ENCODE data around the gene PFKL.

The PFKL gene

DNA sequence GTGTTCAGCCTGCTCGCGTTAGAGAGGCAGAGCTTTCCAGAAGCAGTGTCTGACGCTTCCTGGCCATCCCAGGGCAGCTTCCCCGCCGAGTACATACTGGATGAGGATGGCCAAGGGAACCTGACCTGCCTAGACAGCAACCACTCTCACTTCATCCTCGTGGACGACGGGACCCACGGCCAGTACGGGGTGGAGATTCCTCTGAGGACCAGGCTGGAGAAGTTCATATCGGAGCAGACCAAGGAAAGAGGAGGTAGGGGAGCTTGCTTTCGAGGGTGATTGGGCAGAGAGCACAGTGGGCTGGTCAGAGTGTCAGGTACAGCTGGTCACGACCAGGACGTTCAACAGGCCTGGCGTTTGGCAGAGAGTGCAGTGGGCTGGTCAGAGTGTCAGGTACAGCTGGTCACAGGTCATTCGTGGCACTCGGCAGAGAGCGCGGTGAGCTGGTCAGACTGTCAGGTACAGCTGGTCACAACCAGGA is 75.9 kb downstream of the PFKL start:
- Histone ChIP-seq H3K14ac (ENCODE audit: low read length in 2 of 2) (no peak overlapping the region), H3K27me3 (ENCODE audit: control insufficient read depth in 1 of 2, insufficient read depth in 1 of 2, low read length in 2 of 2) (peaks cover 0 to 33% of the 10 kb centered on the region in 2 experiments)
- no peak for DNase-seq

DNA sequence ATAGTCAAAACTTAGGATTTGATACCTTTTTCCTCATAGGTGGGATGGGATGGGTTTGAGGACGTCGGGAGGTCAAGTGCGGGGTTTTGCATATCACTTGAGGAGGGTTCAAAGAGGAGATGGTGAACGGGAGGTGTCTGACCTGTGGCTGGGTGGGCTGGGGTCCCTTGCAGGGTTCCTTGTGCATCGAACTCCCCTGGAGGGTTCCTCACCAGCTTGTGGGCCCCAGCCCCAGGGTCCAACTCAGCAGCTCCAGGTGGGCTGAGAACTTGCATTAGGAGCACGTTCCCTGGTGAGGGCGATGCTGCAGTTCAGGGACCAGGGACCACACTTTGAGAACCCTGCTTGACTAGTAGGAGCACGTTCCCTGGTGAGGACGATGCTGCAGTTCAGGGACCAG is 76.8 kb downstream of the PFKL start:
- H4K91ac ChIP-seq (ENCODE audit: low read length): no peak overlapping the region
- H2AK5ac ChIP-seq (ENCODE audit: low read length, severe bottlenecking): no peak overlapping the region
- WGBS: 85% methylated on average over 9 of the region's 9 CpGs
- H3K23ac ChIP-seq (ENCODE audit: low read length in 2 of 2): no peak overlapping the region
- H3K27me3 ChIP-seq (ENCODE audit: control insufficient read depth in 1 of 2, insufficient read depth in 1 of 2, low read length in 2 of 2): peaks cover 0 to 33% of the 10 kb centered on the region in 2 experiments
- no peak overlapping the region for H3K27ac ChIP-seq (ENCODE audit: low read length, poor library complexity, severe bottlenecking)
- no peak overlapping the region for H2BK12ac ChIP-seq (ENCODE audit: low read length in 2 of 2)
- no peaks in the 10 kb centered on the region for H3K9me3 ChIP-seq (ENCODE audit: control insufficient read depth, low read length)
- DNase-seq: no peak
- no peak overlapping the region for H3K4me2 ChIP-seq (ENCODE audit: low read length, poor library complexity, severe bottlenecking)
- no peaks in the 10 kb centered on the region for H3K36me3 ChIP-seq (ENCODE audit: control insufficient read depth in 1 of 2, insufficient read depth in 2 of 2, low read depth in 1 of 2, low read length in 2 of 2)
- H3K4me1 ChIP-seq (ENCODE audit: control insufficient read depth, insufficient read depth, low read depth, low read length): no peaks in the 10 kb centered on the region
- no peak overlapping the region for H3K9ac ChIP-seq (ENCODE audit: low read length)
- H2AFZ ChIP-seq (ENCODE audit: low read depth, low read length): no peak overlapping the region
- H3K18ac ChIP-seq (ENCODE audit: low read depth in 1 of 2, low read length in 2 of 2): no peak overlapping the region
- H2BK15ac ChIP-seq (ENCODE audit: low read depth, poor library complexity, severe bottlenecking): no peak overlapping the region
- H2BK5ac ChIP-seq (ENCODE audit: low read depth, low read length, poor library complexity, severe bottlenecking): no peak overlapping the region
- no peak overlapping the region for H3K14ac ChIP-seq (ENCODE audit: low read length in 2 of 2)
- H3K4ac ChIP-seq (ENCODE audit: low read depth in 1 of 2, low read length in 2 of 2): no peak overlapping the region
- no peak overlapping the region for H2BK120ac ChIP-seq (ENCODE audit: low read depth, low read length)
- no peaks in the 10 kb centered on the region for H3K79me1 ChIP-seq (replicated peaks; ENCODE audit: low read length, poor library complexity, severe bottlenecking)
- no peak overlapping the region for H3K4me3 ChIP-seq (ENCODE audit: insufficient read depth in 1 of 2, low read depth in 1 of 2, low read length in 2 of 2)
- no peak overlapping the region for H4K8ac ChIP-seq (ENCODE audit: low read length)

More for the DNA sequence above, 75.9 kb downstream of the PFKL start:
- H3K9ac ChIP-seq (ENCODE audit: low read length): no peak overlapping the region
- no peak overlapping the region for H2AK5ac ChIP-seq (ENCODE audit: low read length, severe bottlenecking)
- H3K4ac ChIP-seq (ENCODE audit: low read depth in 1 of 2, low read length in 2 of 2): no peak overlapping the region
- no peak overlapping the region for H3K18ac ChIP-seq (ENCODE audit: low read depth in 1 of 2, low read length in 2 of 2)
- H3K9me3 ChIP-seq (ENCODE audit: control insufficient read depth, low read length): no peaks in the 10 kb centered on the region
- H2BK12ac ChIP-seq (ENCODE audit: low read length in 2 of 2): no peak overlapping the region
- no peaks in the 10 kb centered on the region for H3K79me1 ChIP-seq (replicated peaks; ENCODE audit: low read length, poor library complexity, severe bottlenecking)
- no peaks in the 10 kb centered on the region for H3K36me3 ChIP-seq (ENCODE audit: control insufficient read depth in 1 of 2, insufficient read depth in 2 of 2, low read depth in 1 of 2, low read length in 2 of 2)
- H2AFZ ChIP-seq (ENCODE audit: low read depth, low read length): no peak overlapping the region
- peaks cover under 1% of the 10 kb centered on the region for H3K4me1 ChIP-seq (ENCODE audit: control insufficient read depth, insufficient read depth, low read depth, low read length)
- H2BK120ac ChIP-seq (ENCODE audit: low read depth, low read length): no peak overlapping the region
- H3K4me2 ChIP-seq (ENCODE audit: low read length, poor library complexity, severe bottlenecking): no peak overlapping the region
- H3K27ac ChIP-seq (ENCODE audit: low read length, poor library complexity, severe bottlenecking): no peak overlapping the region
- no peak overlapping the region for H2BK5ac ChIP-seq (ENCODE audit: low read depth, low read length, poor library complexity, severe bottlenecking)
- no peak overlapping the region for H4K91ac ChIP-seq (ENCODE audit: low read length)
- no peak overlapping the region for H4K8ac ChIP-seq (ENCODE audit: low read length)
- 79% methylated on average over 19 of the region's 19 CpGs for WGBS
- no peak overlapping the region for H2BK15ac ChIP-seq (ENCODE audit: low read depth, poor library complexity, severe bottlenecking)
- no peak overlapping the region for H3K23ac ChIP-seq (ENCODE audit: low read length in 2 of 2)
- no peak overlapping the region for H3K4me3 ChIP-seq (ENCODE audit: insufficient read depth in 1 of 2, low read depth in 1 of 2, low read length in 2 of 2)

Data from mesenchymal stem cell (in vitro differentiated cells and primary cell).